Measurements from ENCODE around the gene LGR5.

The LGR5 gene

GRCh38 chr12:71601546-71601945, 161.9 kb downstream of the LGR5 start:
- no peak for DNase-seq

GRCh38 chr12:71602761-71603577, 163.4 kb downstream of the LGR5 start:
- DNase-seq: no peak

- no peak for DNase-seq
These were observed 165.4 kb downstream of the LGR5 start for GRCh38 chr12:71605039-71605438.

- DNase-seq: no peak
These were observed 168.1 kb downstream of the LGR5 start for GRCh38 chr12:71607494-71608330.

GRCh38 chr12:71610031-71610795, 170.6 kb downstream of the LGR5 start:
- no peak for DNase-seq

GRCh38 chr12:71621938-71622337, 182.3 kb downstream of the LGR5 start:
- no peak for DNase-seq

- DNase-seq: no peak
These were observed 185.9 kb downstream of the LGR5 start for GRCh38 chr12:71625476-71625875.

GRCh38 chr12:71626098-71626497, 186.5 kb downstream of the LGR5 start:
- no peak for DNase-seq

- DNase-seq: peak; percentile 23
These were observed 187.2 kb downstream of the LGR5 start for GRCh38 chr12:71626768-71627167.

- DNase-seq: no peak
These were observed 187.9 kb downstream of the LGR5 start for GRCh38 chr12:71627438-71628002.
